Measurements from ENCODE around the gene GDPD4.

- TF ChIP-seq, protein P1, sequence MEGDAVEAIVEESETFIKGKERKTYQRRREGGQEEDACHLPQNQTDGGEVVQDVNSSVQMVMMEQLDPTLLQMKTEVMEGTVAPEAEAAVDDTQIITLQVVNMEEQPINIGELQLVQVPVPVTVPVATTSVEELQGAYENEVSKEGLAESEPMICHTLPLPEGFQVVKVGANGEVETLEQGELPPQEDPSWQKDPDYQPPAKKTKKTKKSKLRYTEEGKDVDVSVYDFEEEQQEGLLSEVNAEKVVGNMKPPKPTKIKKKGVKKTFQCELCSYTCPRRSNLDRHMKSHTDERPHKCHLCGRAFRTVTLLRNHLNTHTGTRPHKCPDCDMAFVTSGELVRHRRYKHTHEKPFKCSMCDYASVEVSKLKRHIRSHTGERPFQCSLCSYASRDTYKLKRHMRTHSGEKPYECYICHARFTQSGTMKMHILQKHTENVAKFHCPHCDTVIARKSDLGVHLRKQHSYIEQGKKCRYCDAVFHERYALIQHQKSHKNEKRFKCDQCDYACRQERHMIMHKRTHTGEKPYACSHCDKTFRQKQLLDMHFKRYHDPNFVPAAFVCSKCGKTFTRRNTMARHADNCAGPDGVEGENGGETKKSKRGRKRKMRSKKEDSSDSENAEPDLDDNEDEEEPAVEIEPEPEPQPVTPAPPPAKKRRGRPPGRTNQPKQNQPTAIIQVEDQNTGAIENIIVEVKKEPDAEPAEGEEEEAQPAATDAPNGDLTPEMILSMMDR (IDR thresholded peaks at IDR 0.05; ENCODE audit: low read depth, low read length), result no peak
- TF ChIP-seq POLR2A (IDR thresholded peaks at IDR 0.05; ENCODE audit: extremely low read depth, insufficient read length) (no peak), MYC (IDR thresholded peaks at IDR 0.05; ENCODE audit: low read depth, low read length) (no peak)
- TF ChIP-seq, protein P2, sequence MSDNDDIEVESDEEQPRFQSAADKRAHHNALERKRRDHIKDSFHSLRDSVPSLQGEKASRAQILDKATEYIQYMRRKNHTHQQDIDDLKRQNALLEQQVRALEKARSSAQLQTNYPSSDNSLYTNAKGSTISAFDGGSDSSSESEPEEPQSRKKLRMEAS (IDR thresholded peaks at IDR 0.05; ENCODE audit: low read depth, low read length), result no peak
Measured at GRCh38 chr11:77309401-77310085, 8.1 kb upstream of the GDPD4 start.

All from NB4 (cell line).